ENCODE measurements around the gene KLHDC10.

- no peak for TF ChIP-seq POLR2AphosphoS5 (IDR thresholded peaks at IDR 0.05; ENCODE audit: low read depth)
- no peak for TF ChIP-seq CTCF (conservative IDR thresholded peaks at IDR 0.05; ENCODE audit: low read depth in 2 of 2)
- no peak for TF ChIP-seq EZH2 (IDR thresholded peaks at IDR 0.05; ENCODE audit: low read depth, unreplicated experiment)
- TF ChIP-seq EZH2phosphoT487 (IDR thresholded peaks at IDR 0.05; ENCODE audit: unreplicated experiment) = no peak
- no peak for TF ChIP-seq NANOG (IDR thresholded peaks at IDR 0.05; ENCODE audit: borderline replicate concordance)
- no peak for TF ChIP-seq REST (IDR thresholded peaks at IDR 0.05; ENCODE audit: unreplicated experiment)
- no peak for TF ChIP-seq CREB1 (CRISPR knock-in tag; IDR thresholded peaks at IDR 0.05; ENCODE audit: low read depth)
- no peak for TF ChIP-seq JUNB (IDR thresholded peaks at IDR 0.05; ENCODE audit: unreplicated experiment)
- no peak for TF ChIP-seq STAT1 (IDR thresholded peaks at IDR 0.05; ENCODE audit: unreplicated experiment)
- TF ChIP-seq ZNF114 (CRISPR knock-in tag; IDR thresholded peaks at IDR 0.05) = no peak
Observed at GRCh38 chr7:130112662-130113425, 42.5 kb downstream of the KLHDC10 start.
